Astrocyte of the spinal cord (primary cell): ENCODE measurements around the gene ARG2.
A peak's percentile ranks its signal among the peaks of the same experiment; 100 is the strongest.
"Not testable (repeated sequence)": the region's sequence is repeated elsewhere in the genome, so short reads cannot be mapped to it uniquely, and the experiment has no call there.

Source experiments
- DNase-seq: peaks from one replicate; pipeline ENCODE4 v3.0.0; 2011; ENCODE audit warnings: low read depth, low spot score
- H3K4me3 ChIP-seq: 2 replicates; pipeline ENCODE4 v1.5.1; 2011; ENCODE audit warnings: low read depth, mild to moderate bottlenecking, low read length, moderate library complexity
- CTCF ChIP-seq: IDR thresholded peaks from 2 replicates; pipeline ENCODE4 v1.5.1; 2012; ENCODE audit warnings: low read depth, mild to moderate bottlenecking, low read length, inconsistent platforms
- in situ Hi-C: cut with HindIII; loops from 2 replicates; pipeline ENCODE4 v1.10.0; 2017; ENCODE audit warnings: low sequenced_read_pairs

The ARG2 gene

GRCh38 chr14:67620217-67620785 is 581 bp downstream of the ARG2 start:
- in situ Hi-C loops, result no loop called here
- peak; percentile 27 for DNase-seq
- no peak for TF ChIP-seq CTCF
- peak overlapping the region; percentile 72 for H3K4me3 ChIP-seq

GRCh38 chr14:67622675-67623074 is 3.0 kb downstream of the ARG2 start:
- H3K4me3 ChIP-seq, result no peak overlapping the region
- no peak for TF ChIP-seq CTCF
- in situ Hi-C loops, result no loop called here
- peak; percentile 90 for DNase-seq

- in situ Hi-C loops, result no loop called here
- no peak overlapping the region for H3K4me3 ChIP-seq
- TF ChIP-seq CTCF, result no peak
- no peak for DNase-seq
Observed at GRCh38 chr14:67623114-67623513, 3.4 kb downstream of the ARG2 start.

- H3K4me3 ChIP-seq, in situ Hi-C loops, DNase-seq: not testable (repeated sequence)
Observed at GRCh38 chr14:67626131-67626530, 6.4 kb downstream of the ARG2 start.

- in situ Hi-C loops, result no loop called here
Observed at GRCh38 chr14:67627519-67627918, 7.8 kb downstream of the ARG2 start.

GRCh38 chr14:67630186-67630585 is 10.5 kb downstream of the ARG2 start:
- in situ Hi-C loops, result no loop called here
- no peak for TF ChIP-seq CTCF
- no peak for DNase-seq
- no peak overlapping the region for H3K4me3 ChIP-seq

More at GRCh38 chr14:67627519-67627918, 7.8 kb downstream of the ARG2 start:
- TF ChIP-seq CTCF, result no peak
- DNase-seq, result no peak
- no peak overlapping the region for H3K4me3 ChIP-seq

- TF ChIP-seq CTCF, result no peak
- no peak overlapping the region for H3K4me3 ChIP-seq
- in situ Hi-C loops, result no loop called here
- no peak for DNase-seq
Observed at GRCh38 chr14:67630938-67631337, 11.2 kb downstream of the ARG2 start.
